ENCODE measurements around the gene SMIM9.

SMIM9 gene

DNA sequence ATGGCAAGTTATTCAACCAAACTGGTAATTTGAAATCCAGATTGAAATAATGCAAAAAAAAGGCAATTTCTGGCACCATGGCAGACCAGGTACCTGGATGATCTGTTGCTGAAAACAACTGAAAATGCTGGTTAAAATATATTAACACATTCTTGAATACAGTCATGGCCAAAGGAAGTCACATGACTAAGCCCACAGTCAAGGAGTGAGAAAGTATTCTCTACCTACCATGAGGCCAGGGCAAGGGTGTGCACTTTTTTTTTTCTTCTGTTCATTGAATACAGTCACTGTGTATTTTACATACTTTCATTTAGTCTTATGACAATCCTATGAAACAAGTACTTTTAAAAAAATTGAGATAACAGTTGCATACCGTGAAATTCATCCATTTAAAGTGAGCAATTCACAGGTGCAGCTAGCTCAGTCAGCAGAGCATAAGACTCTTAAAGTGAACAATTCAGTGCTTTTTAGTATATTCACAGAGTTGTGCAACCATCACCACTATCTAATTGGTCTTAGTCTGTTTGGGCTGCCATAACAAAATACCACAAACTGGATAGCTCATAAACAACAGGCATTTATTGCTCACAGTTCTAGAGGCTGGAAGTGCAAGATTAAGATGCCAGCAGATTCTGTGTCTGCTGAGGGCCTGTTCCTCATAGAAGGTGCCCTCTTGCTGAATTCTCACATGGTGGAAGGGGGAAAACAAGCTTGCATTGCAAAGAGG lies 24.4 kb downstream of the SMIM9 start:
- H3K4me3 ChIP-seq (ENCODE audit: low read length, poor library complexity, severe bottlenecking), result peak overlapping the region; percentile 20
- H2AFZ ChIP-seq (ENCODE audit: low read length), result peak overlapping the region; percentile 82
- no peaks in the 10 kb centered on the region for H3K9me2 ChIP-seq (replicated peaks; ENCODE audit: low read depth, low read length)
- H3F3A ChIP-seq (ENCODE audit: low read depth), result no peaks in the 10 kb centered on the region
- TF ChIP-seq, protein P1, sequence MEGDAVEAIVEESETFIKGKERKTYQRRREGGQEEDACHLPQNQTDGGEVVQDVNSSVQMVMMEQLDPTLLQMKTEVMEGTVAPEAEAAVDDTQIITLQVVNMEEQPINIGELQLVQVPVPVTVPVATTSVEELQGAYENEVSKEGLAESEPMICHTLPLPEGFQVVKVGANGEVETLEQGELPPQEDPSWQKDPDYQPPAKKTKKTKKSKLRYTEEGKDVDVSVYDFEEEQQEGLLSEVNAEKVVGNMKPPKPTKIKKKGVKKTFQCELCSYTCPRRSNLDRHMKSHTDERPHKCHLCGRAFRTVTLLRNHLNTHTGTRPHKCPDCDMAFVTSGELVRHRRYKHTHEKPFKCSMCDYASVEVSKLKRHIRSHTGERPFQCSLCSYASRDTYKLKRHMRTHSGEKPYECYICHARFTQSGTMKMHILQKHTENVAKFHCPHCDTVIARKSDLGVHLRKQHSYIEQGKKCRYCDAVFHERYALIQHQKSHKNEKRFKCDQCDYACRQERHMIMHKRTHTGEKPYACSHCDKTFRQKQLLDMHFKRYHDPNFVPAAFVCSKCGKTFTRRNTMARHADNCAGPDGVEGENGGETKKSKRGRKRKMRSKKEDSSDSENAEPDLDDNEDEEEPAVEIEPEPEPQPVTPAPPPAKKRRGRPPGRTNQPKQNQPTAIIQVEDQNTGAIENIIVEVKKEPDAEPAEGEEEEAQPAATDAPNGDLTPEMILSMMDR (conservative IDR thresholded peaks at IDR 0.05; ENCODE audit: low read length), result no peak
- TF ChIP-seq EZH2phosphoT487 (IDR thresholded peaks at IDR 0.05; ENCODE audit: borderline replicate concordance), result no peak
- H3K27me3 ChIP-seq (ENCODE audit: insufficient read depth, low read length, poor library complexity, severe bottlenecking), result no peaks in the 10 kb centered on the region
- H3K4me2 ChIP-seq (ENCODE audit: low read depth, low read length, poor library complexity, severe bottlenecking), result peak overlapping the region; percentile 59
- H3K4me1 ChIP-seq (ENCODE audit: insufficient read depth, low read length, poor library complexity, severe bottlenecking), result peaks cover 14% of the 10 kb centered on the region
- no peaks in the 10 kb centered on the region for H3K79me2 ChIP-seq (ENCODE audit: insufficient read depth, low read length)
- no peaks in the 10 kb centered on the region for H3K36me3 ChIP-seq (ENCODE audit: insufficient read depth, low read length)
- H4K20me1 ChIP-seq (ENCODE audit: insufficient read depth, low read length, poor library complexity, severe bottlenecking), result no peaks in the 10 kb centered on the region
- H3K9ac ChIP-seq (ENCODE audit: low read depth, low read length, poor library complexity, severe bottlenecking), result peak overlapping the region; percentile 32
- H3K9me3 ChIP-seq (ENCODE audit: insufficient read depth, low read depth, low read length), result no peaks in the 10 kb centered on the region

DNA sequence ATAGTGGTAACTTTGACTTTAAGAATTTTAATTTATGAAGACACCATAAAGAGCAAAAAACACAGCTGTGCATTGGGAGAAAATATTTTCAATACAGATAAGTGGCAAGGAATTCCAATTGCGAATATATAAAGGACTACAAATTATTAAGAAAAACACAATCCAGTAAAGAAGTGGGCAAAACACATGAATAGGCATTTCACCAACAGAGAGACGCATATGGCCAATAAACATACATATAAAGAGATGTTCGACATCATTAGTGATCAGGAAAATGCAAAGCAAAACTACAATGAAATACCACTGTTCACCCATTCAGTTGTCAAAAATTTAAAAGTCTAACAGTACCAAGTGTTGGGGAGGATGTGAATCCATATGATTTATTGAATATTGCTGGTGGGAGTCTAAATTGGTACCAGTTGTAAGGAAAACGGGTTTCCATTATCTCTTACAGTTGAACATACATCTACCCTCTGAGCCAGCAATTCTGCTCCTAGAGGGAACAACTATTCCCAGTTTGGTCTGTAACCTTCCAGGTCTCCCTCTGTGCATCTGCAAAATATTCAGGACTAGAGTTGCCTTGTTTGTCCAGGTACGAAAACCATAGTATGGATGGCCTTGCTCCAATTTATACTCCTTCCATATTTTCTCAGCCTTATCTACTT lies 27.5 kb downstream of the SMIM9 start:
- Histone ChIP-seq H2AFZ (ENCODE audit: low read length) (no peak overlapping the region), H3K9me3 (ENCODE audit: insufficient read depth, low read depth, low read length) (no peaks in the 10 kb centered on the region), H3K4me2 (ENCODE audit: low read depth, low read length, poor library complexity, severe bottlenecking) (no peak overlapping the region), H3K9me2 (replicated peaks; ENCODE audit: low read depth, low read length) (no peaks in the 10 kb centered on the region), H3K79me2 (ENCODE audit: insufficient read depth, low read length) (no peaks in the 10 kb centered on the region), H3K36me3 (ENCODE audit: insufficient read depth, low read length) (no peaks in the 10 kb centered on the region), H4K20me1 (ENCODE audit: insufficient read depth, low read length, poor library complexity, severe bottlenecking) (no peaks in the 10 kb centered on the region), H3K27me3 (ENCODE audit: insufficient read depth, low read length, poor library complexity, severe bottlenecking) (no peaks in the 10 kb centered on the region), H3K4me1 (ENCODE audit: insufficient read depth, low read length, poor library complexity, severe bottlenecking) (peaks cover 38% of the 10 kb centered on the region), H3K4me3 (ENCODE audit: low read length, poor library complexity, severe bottlenecking) (no peak overlapping the region), H3F3A (ENCODE audit: low read depth) (no peaks in the 10 kb centered on the region; the same call in 1 of the 2 replicates), H3K9ac (ENCODE audit: low read depth, low read length, poor library complexity, severe bottlenecking) (no peak overlapping the region)
- no peak for TF ChIP-seq EZH2phosphoT487 (IDR thresholded peaks at IDR 0.05; ENCODE audit: borderline replicate concordance)
- TF ChIP-seq, protein P1 (conservative IDR thresholded peaks at IDR 0.05; ENCODE audit: low read length), result no peak

DNA sequence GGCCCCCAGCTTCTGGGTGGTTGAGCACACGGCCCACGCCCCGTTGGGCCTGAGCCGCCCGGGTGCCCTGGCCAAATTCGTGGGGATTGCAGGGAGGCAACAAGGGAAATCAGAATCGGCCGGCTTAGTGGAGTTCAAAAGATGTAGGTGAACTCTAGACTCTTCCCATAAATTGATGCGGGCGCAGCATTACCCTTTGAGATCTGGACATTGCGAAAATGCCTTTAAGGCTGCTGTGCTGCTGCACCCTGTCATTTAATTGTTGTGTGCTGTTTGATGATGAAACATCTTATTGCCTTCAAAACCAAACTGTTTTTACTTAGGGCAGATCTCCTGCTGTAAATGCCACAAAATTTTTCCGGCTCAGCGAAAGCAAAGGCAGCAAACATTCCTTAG lies 28.8 kb downstream of the SMIM9 start:
- Histone ChIP-seq H3K4me1 (ENCODE audit: insufficient read depth, low read length, poor library complexity, severe bottlenecking) (peaks cover 40% of the 10 kb centered on the region), H4K20me1 (ENCODE audit: insufficient read depth, low read length, poor library complexity, severe bottlenecking) (no peaks in the 10 kb centered on the region), H3F3A (ENCODE audit: low read depth) (no peaks in the 10 kb centered on the region; the same call in 1 of the 2 replicates), H3K4me2 (ENCODE audit: low read depth, low read length, poor library complexity, severe bottlenecking) (peak overlapping the region; percentile 66), H3K79me2 (ENCODE audit: insufficient read depth, low read length) (0 out of 2 replicates have a peak, but pooled peaks cover 7% of the 10 kb centered on the region), H3K4me3 (ENCODE audit: low read length, poor library complexity, severe bottlenecking) (peak overlapping the region; percentile 77), H3K9me2 (replicated peaks; ENCODE audit: low read depth, low read length) (no peaks in the 10 kb centered on the region), H3K36me3 (ENCODE audit: insufficient read depth, low read length) (no peaks in the 10 kb centered on the region), H2AFZ (ENCODE audit: low read length) (peak overlapping the region; percentile 80), H3K9me3 (ENCODE audit: insufficient read depth, low read depth, low read length) (no peaks in the 10 kb centered on the region), H3K9ac (ENCODE audit: low read depth, low read length, poor library complexity, severe bottlenecking) (peak overlapping the region; percentile 5), H3K27me3 (ENCODE audit: insufficient read depth, low read length, poor library complexity, severe bottlenecking) (no peaks in the 10 kb centered on the region)
- no peak for TF ChIP-seq EZH2phosphoT487 (IDR thresholded peaks at IDR 0.05; ENCODE audit: borderline replicate concordance)
- TF ChIP-seq, protein P1 (conservative IDR thresholded peaks at IDR 0.05; ENCODE audit: low read length), result no peak
